ENCODE data around the gene LRRC59.

DNA sequence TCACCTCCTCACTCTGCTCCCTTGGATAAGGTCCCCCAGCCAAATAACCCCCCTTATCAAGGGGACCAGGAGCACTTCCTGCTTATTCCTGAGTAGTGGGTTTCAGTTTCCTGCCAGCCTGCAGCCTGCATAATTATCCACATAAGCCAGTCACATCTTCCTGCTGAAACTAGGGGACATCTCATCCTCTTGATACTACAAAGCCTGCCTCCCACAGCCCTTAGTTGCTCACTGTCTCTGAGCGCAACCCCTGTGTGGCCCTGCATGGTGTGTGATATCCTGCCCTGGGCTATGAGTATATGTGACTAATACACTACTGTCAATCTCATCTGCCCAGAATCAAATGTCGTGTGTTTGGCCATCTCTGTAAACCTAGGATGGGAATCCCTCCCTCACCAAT, 59.4 kb downstream of the LRRC59 start:
- TF ChIP-seq, protein P1, sequence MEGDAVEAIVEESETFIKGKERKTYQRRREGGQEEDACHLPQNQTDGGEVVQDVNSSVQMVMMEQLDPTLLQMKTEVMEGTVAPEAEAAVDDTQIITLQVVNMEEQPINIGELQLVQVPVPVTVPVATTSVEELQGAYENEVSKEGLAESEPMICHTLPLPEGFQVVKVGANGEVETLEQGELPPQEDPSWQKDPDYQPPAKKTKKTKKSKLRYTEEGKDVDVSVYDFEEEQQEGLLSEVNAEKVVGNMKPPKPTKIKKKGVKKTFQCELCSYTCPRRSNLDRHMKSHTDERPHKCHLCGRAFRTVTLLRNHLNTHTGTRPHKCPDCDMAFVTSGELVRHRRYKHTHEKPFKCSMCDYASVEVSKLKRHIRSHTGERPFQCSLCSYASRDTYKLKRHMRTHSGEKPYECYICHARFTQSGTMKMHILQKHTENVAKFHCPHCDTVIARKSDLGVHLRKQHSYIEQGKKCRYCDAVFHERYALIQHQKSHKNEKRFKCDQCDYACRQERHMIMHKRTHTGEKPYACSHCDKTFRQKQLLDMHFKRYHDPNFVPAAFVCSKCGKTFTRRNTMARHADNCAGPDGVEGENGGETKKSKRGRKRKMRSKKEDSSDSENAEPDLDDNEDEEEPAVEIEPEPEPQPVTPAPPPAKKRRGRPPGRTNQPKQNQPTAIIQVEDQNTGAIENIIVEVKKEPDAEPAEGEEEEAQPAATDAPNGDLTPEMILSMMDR (IDR thresholded peaks at IDR 0.05; ENCODE audit: insufficient read depth, low read depth, low read length): no peak
- TF ChIP-seq EZH2 (IDR thresholded peaks at IDR 0.05; ENCODE audit: insufficient read depth, low read length): no peak
